HEK293T (cell line): ENCODE data around the gene ECM2.
"Not testable (repeated sequence)": the region's sequence is repeated elsewhere in the genome, so short reads cannot be mapped to it uniquely, and the experiment has no call there.

Experiments
- CTCF ChIA-PET: fragments of 350-600 bp; formaldehyde crosslinking; extraction: SDS; loops from one replicate; lab custom pipeline; 2021; ENCODE audit warnings: antibody characterized with exemption, inconsistent platforms; lab: Yijun Ruan, JAX
- POLR2A ChIA-PET: fragments of 350-600 bp; formaldehyde crosslinking; extraction: SDS; loops from one replicate; lab custom pipeline; 2020; ENCODE audit warnings: antibody characterized with exemption, inconsistent platforms; lab: Yijun Ruan, JAX
- DNase-seq: peaks from one replicate; pipeline ENCODE4 v3.0.0; 2012; ENCODE audit warnings: mixed read lengths; ENCODE audit errors: extremely low spot score
- ARNT ChIP-seq: fragments of 450-650 bp; IDR thresholded peaks from 2 replicates; pipeline ENCODE4 v1.6.1; 2017; ENCODE audit warnings: mild to moderate bottlenecking
- BHLHE40 ChIP-seq: fragments of 450-650 bp; IDR thresholded peaks from 2 replicates; pipeline ENCODE4 v1.6.1; 2016; ENCODE audit warnings: mild to moderate bottlenecking, moderate library complexity, borderline replicate concordance
- CTBP1 ChIP-seq: fragments of 450-650 bp; IDR thresholded peaks from 2 replicates; pipeline ENCODE4 v1.6.1; 2016; ENCODE audit warnings: borderline replicate concordance
- ELF4 ChIP-seq: fragments of 450-650 bp; IDR thresholded peaks from 2 replicates; pipeline ENCODE4 v1.6.1; 2017; ENCODE audit warnings: antibody characterized with exemption
- FOXA1 ChIP-seq: fragments of 450-650 bp; IDR thresholded peaks from 2 replicates; pipeline ENCODE4 v1.6.1; 2016; ENCODE audit warnings: mild to moderate bottlenecking
- FOXK2 ChIP-seq: fragments of 450-650 bp; IDR thresholded peaks from 2 replicates; pipeline ENCODE4 v1.6.1; 2016; ENCODE audit warnings: mild to moderate bottlenecking
- FOXM1 ChIP-seq: fragments of 450-650 bp; IDR thresholded peaks from 2 replicates; pipeline ENCODE4 v1.6.1; 2017; ENCODE audit warnings: mild to moderate bottlenecking, borderline replicate concordance
- HDGF ChIP-seq: fragments of 450-650 bp; IDR thresholded peaks from 2 replicates; pipeline ENCODE4 v1.6.1; 2017; ENCODE audit warnings: antibody characterized with exemption, borderline replicate concordance
- L3MBTL2 ChIP-seq: fragments of 450-650 bp; conservative IDR thresholded peaks from 2 replicates; pipeline ENCODE4 v1.6.1; 2016; ENCODE audit warnings: mild to moderate bottlenecking
- LEF1 ChIP-seq: fragments of 450-650 bp; IDR thresholded peaks from 2 replicates; pipeline ENCODE4 v1.6.1; 2017; ENCODE audit warnings: mild to moderate bottlenecking, borderline replicate concordance
- NFRKB ChIP-seq: fragments of 450-650 bp; IDR thresholded peaks from 2 replicates; pipeline ENCODE4 v1.6.1; 2016; ENCODE audit warnings: mild to moderate bottlenecking, moderate library complexity
- PKNOX1 ChIP-seq: fragments of 450-650 bp; IDR thresholded peaks from 2 replicates; pipeline ENCODE4 v1.6.1; 2016
- SP1 ChIP-seq: fragments of 450-650 bp; IDR thresholded peaks from 2 replicates; pipeline ENCODE4 v1.6.1; 2017
- SUZ12 ChIP-seq: fragments of 450-650 bp; IDR thresholded peaks from 2 replicates; pipeline ENCODE4 v1.6.1; 2016; ENCODE audit warnings: mild to moderate bottlenecking
- TARDBP ChIP-seq: fragments of 450-650 bp; IDR thresholded peaks from 2 replicates; pipeline ENCODE4 v1.6.1; 2016
- ZNF384 ChIP-seq: fragments of 450-650 bp; IDR thresholded peaks from 2 replicates; pipeline ENCODE4 v1.6.1; 2016

Gene ECM2

GRCh38 chr9:92535940-92536850 is at the start of gene ECM2:
Gene ECM2, minus strand, starts transcription at chr9:92535990. Its CDS starts 13,124 bp downstream, at chr9:92522866.
- POLR2A ChIA-PET = no interaction called here
- CTCF ChIA-PET = interaction anchor here (0.5 kb wide), 1 partner anchor 150 kb away, joined by 3 read pairs; no protein-coding TSS in a partner anchor
- no peak for DNase-seq
- no peak for TF ChIP-seq CTBP1
- TF ChIP-seq LEF1 = no peak
- no peak for TF ChIP-seq HDGF
- no peak for TF ChIP-seq TARDBP
- no peak for TF ChIP-seq BHLHE40
- no peak for TF ChIP-seq L3MBTL2
- no peak for TF ChIP-seq ARNT
- TF ChIP-seq FOXK2 = no peak
- no peak for TF ChIP-seq NFRKB
- TF ChIP-seq ELF4 = no peak
- TF ChIP-seq SP1 = no peak

DNA sequence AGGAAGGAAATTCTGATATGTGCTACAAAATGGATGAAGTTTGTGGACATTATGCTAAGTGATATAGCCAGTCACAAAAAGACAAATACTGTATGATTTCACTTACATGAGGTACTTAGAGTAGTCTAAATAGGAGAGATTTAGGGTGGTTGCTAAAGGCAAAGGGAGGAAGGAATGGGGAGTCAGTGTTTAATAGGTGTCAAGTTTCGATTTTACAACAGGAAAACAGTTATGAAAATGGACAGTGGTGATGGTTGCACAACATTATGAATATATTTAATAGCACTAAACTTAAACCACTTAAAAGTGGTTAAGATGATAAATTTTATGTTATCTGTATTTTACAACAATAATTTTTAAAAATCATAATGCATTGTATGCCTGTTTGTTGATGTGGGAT is 40.4 kb upstream of the ECM2 start:
- ChIA-PET POLR2A (no interaction called here), CTCF (no interaction called here)
- no peak for DNase-seq
- TF ChIP-seq PKNOX1 = no peak
- TF ChIP-seq FOXK2 = no peak
- TF ChIP-seq NFRKB = no peak
- no peak for TF ChIP-seq ZNF384
- no peak for TF ChIP-seq L3MBTL2
- TF ChIP-seq ARNT = no peak
- no peak for TF ChIP-seq HDGF
- no peak for TF ChIP-seq CTBP1
- no peak for TF ChIP-seq FOXM1

DNA sequence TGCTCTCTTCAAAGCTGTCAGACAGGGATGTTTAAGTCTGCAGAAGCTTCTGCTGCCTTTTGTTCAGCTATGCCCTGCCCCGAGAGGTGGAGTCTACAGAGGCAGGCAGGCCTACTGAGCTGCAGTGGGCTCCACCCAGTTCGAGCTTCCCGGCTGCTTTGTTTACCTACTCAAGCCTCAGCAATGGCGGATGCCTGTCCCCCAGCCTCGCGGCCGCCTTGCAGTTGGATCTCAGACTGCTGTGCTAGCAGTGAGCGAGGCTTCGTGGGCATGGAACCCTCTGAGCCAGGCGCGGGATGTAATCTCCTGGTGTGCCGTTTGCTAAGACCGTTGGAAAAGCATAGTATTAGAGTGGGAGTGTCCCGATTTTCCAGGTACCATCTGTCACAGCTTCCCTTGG is 37.8 kb upstream of the ECM2 start:
- DNase-seq, CTCF ChIA-PET, POLR2A ChIA-PET: not testable (repeated sequence)

- DNase-seq, CTCF ChIA-PET, POLR2A ChIA-PET: not testable (repeated sequence)
Measured at GRCh38 chr9:92571871-92572270, 36.1 kb upstream of the ECM2 start.

GRCh38 chr9:92564982-92565381 is 29.2 kb upstream of the ECM2 start:
- ChIA-PET CTCF (no interaction called here), POLR2A (no interaction called here)
- no peak for TF ChIP-seq BHLHE40
- TF ChIP-seq CTBP1 = no peak
- no peak for TF ChIP-seq TARDBP
- no peak for TF ChIP-seq FOXK2
- TF ChIP-seq HDGF = no peak
- no peak for TF ChIP-seq FOXM1
- TF ChIP-seq FOXA1 = no peak
- no peak for TF ChIP-seq SP1
- no peak for TF ChIP-seq L3MBTL2
- TF ChIP-seq ZNF384 = no peak
- TF ChIP-seq LEF1 = no peak
- no peak for TF ChIP-seq NFRKB
- TF ChIP-seq ARNT = no peak
- no peak for TF ChIP-seq PKNOX1
- no peak for TF ChIP-seq SUZ12
- TF ChIP-seq ELF4 = no peak
- no peak for DNase-seq

- POLR2A ChIA-PET = no interaction called here
- CTCF ChIA-PET = no interaction called here
- TF ChIP-seq NFRKB (no peak), PKNOX1 (0 out of 2 replicates have a peak, but pooled peaks have one; percentile 17), TARDBP (no peak)
- DNase-seq = no peak
Measured at GRCh38 chr9:92564504-92564903, 28.7 kb upstream of the ECM2 start.
